Endothelial cell of hepatic sinusoid (primary cell): Measurements from ENCODE around the gene ZNHIT6.
"Not testable (repeated sequence)": the region's sequence is repeated elsewhere in the genome, so short reads cannot be mapped to it uniquely, and the experiment has no call there.

Experiments used
- in situ Hi-C: cut with HindIII; loops from 2 replicates; pipeline ENCODE4 v1.10.0; 2017; ENCODE audit warnings: low sequenced_read_pairs

The ZNHIT6 gene

GRCh38 chr1:85707990-85708828 lies at the start of gene ZNHIT6:
Gene ZNHIT6 (minus strand): TSS chr1:85708433. CDS start chr1:85708284, 149 bp downstream.
- in situ Hi-C loops, result loop anchor here (10.0 kb wide), 1 partner anchor 393 kb away; no protein-coding TSS in a partner anchor

GRCh38 chr1:85756864-85757263 lies 48.6 kb upstream of the ZNHIT6 start:
- in situ Hi-C loops, result no loop called here

- in situ Hi-C loops, result no loop called here
Observed at GRCh38 chr1:85748120-85748519, 39.9 kb upstream of the ZNHIT6 start.

GRCh38 chr1:85746777-85747176 lies 38.5 kb upstream of the ZNHIT6 start:
- in situ Hi-C loops, result no loop called here

GRCh38 chr1:85743814-85744213 lies 35.6 kb upstream of the ZNHIT6 start:
- in situ Hi-C loops, result no loop called here

GRCh38 chr1:85734931-85735330 lies 26.7 kb upstream of the ZNHIT6 start:
- in situ Hi-C loops, result no loop called here

GRCh38 chr1:85718678-85719340 lies 10.6 kb upstream of the ZNHIT6 start:
- in situ Hi-C loops, result no loop called here

GRCh38 chr1:85714418-85715114 lies 6.3 kb upstream of the ZNHIT6 start:
- in situ Hi-C loops, result not testable (repeated sequence)

- in situ Hi-C loops, result loop anchor here (10.0 kb wide), 1 partner anchor 394 kb away; no protein-coding TSS in a partner anchor
Observed at GRCh38 chr1:85708829-85709227, 595 bp upstream of the ZNHIT6 start.

GRCh38 chr1:85707267-85707989 lies 805 bp downstream of the ZNHIT6 start:
- in situ Hi-C loops, result loop anchor here (10.0 kb wide), 1 partner anchor 393 kb away; no protein-coding TSS in a partner anchor

GRCh38 chr1:85705940-85706339 lies 2.3 kb downstream of the ZNHIT6 start:
- in situ Hi-C loops, result loop anchor here (10.0 kb wide), 1 partner anchor 391 kb away; no protein-coding TSS in a partner anchor

- in situ Hi-C loops, result loop anchor here (10.0 kb wide), 1 partner anchor 386 kb away; no protein-coding TSS in a partner anchor
Observed at GRCh38 chr1:85700422-85700821, 7.8 kb downstream of the ZNHIT6 start.

- in situ Hi-C loops, result no loop called here
Observed at GRCh38 chr1:85697895-85698294, 10.3 kb downstream of the ZNHIT6 start.

GRCh38 chr1:85692730-85693314 lies 15.4 kb downstream of the ZNHIT6 start:
- in situ Hi-C loops, result no loop called here

- in situ Hi-C loops, result loop anchor here (5.0 kb wide), 1 partner anchor 83 kb away; no protein-coding TSS in a partner anchor
Observed at GRCh38 chr1:85689775-85690404, 18.3 kb downstream of the ZNHIT6 start.

- in situ Hi-C loops, result no loop called here
Observed at GRCh38 chr1:85683292-85684025, 24.8 kb downstream of the ZNHIT6 start.

- in situ Hi-C loops, result no loop called here
Observed at GRCh38 chr1:85681087-85681486, 27.1 kb downstream of the ZNHIT6 start.

GRCh38 chr1:85678193-85678592 lies 30.0 kb downstream of the ZNHIT6 start:
- in situ Hi-C loops, result no loop called here

GRCh38 chr1:85677656-85678055 lies 30.6 kb downstream of the ZNHIT6 start:
- in situ Hi-C loops, result no loop called here
